ENCODE results near the gene PCDHGA1. TPM values are rescaled to one million over a fixed set of nuclear protein-coding genes. Genes with fewer than 3 reads are reported as not detected.

Gene PCDHGA1
- total and polyA plus RNA-seq, 9 of the 15 experiments (the other 6 are each of a cell fraction or from before 2014, with no cell fraction given) = 0.05 to 0.26 (median 0.18) TPM; not detected in 2

GRCh38 chr5:141362719-141363118 lies 32.4 kb downstream of the PCDHGA1 start (continued):
- TF ChIP-seq, protein P1, sequence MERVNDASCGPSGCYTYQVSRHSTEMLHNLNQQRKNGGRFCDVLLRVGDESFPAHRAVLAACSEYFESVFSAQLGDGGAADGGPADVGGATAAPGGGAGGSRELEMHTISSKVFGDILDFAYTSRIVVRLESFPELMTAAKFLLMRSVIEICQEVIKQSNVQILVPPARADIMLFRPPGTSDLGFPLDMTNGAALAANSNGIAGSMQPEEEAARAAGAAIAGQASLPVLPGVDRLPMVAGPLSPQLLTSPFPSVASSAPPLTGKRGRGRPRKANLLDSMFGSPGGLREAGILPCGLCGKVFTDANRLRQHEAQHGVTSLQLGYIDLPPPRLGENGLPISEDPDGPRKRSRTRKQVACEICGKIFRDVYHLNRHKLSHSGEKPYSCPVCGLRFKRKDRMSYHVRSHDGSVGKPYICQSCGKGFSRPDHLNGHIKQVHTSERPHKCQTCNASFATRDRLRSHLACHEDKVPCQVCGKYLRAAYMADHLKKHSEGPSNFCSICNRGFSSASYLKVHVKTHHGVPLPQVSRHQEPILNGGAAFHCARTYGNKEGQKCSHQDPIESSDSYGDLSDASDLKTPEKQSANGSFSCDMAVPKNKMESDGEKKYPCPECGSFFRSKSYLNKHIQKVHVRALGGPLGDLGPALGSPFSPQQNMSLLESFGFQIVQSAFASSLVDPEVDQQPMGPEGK (CRISPR knock-in tag; IDR thresholded peaks at IDR 0.05; ENCODE audit: borderline replicate concordance) = no peak
- TF ChIP-seq BCOR (IDR thresholded peaks at IDR 0.05) (no peak), MTF1 (CRISPR knock-in tag; IDR thresholded peaks at IDR 0.05; ENCODE audit: borderline replicate concordance) (no peak), CREB3 (tag; conservative IDR thresholded peaks at IDR 0.05; ENCODE audit: low read depth) (no peak), BHLHE40 (IDR thresholded peaks at IDR 0.05; ENCODE audit: low read length) (no peak)

GRCh38 chr5:141363952-141364660 lies 33.8 kb downstream of the PCDHGA1 start, which contains the start of gene PCDHGA5:
Gene PCDHGA5, plus strand, starts transcription at chr5:141364162. Its CDS starts 169 bp downstream, at chr5:141364331.
- peaks cover 0 to 12% of the 10 kb centered on the region in 2 experiments; a peak in 2 of 5 replicates for H3K4me1 ChIP-seq (replicated peaks in 1 of 2; ENCODE audit: control insufficient read depth in 2 of 2, insufficient read depth in 2 of 2, low read length in 2 of 2)
- DNase-seq (ENCODE audit: extremely low read depth in 1 of 4, low spot score in 3 of 4) (no peak), ATAC-seq (peak; percentile 49; the same call in 1 of the 3 replicates), FAIRE-seq (no peak)
- H3K27ac ChIP-seq (ENCODE audit: extremely low read depth, low read depth, low read length) = no peak within 1 kb of the TSS
- H3K36me3 ChIP-seq (ENCODE audit: control insufficient read depth, insufficient read depth, low read length) = no peaks in the 10 kb centered on the region
- in situ Hi-C loops (cut with MboI) (no loop called here), intact Hi-C loops (cut with micrococcal nuclease) (no loop called here)
- BruUV-seq (replicated peaks) = no TSS peak
- TF ChIP-seq, protein P2, sequence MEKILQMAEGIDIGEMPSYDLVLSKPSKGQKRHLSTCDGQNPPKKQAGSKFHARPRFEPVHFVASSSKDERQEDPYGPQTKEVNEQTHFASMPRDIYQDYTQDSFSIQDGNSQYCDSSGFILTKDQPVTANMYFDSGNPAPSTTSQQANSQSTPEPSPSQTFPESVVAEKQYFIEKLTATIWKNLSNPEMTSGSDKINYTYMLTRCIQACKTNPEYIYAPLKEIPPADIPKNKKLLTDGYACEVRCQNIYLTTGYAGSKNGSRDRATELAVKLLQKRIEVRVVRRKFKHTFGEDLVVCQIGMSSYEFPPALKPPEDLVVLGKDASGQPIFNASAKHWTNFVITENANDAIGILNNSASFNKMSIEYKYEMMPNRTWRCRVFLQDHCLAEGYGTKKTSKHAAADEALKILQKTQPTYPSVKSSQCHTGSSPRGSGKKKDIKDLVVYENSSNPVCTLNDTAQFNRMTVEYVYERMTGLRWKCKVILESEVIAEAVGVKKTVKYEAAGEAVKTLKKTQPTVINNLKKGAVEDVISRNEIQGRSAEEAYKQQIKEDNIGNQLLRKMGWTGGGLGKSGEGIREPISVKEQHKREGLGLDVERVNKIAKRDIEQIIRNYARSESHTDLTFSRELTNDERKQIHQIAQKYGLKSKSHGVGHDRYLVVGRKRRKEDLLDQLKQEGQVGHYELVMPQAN (IDR thresholded peaks at IDR 0.05; ENCODE audit: borderline replicate concordance) = no peak
- no peak for TF ChIP-seq JUN (IDR thresholded peaks at IDR 0.05; ENCODE audit: borderline replicate concordance, low read depth, low read length)
- no peak for TF ChIP-seq JUN (CRISPR knock-in tag; IDR thresholded peaks at IDR 0.05; ENCODE audit: borderline replicate concordance)
- TF ChIP-seq ZNF699 (CRISPR knock-in tag; IDR thresholded peaks at IDR 0.05; ENCODE audit: insufficient replicate concordance) = no peak
- TF ChIP-seq CTCF (IDR thresholded peaks at IDR 0.05 in 2 of 3, conservative IDR thresholded peaks at IDR 0.05 in 1 of 3; ENCODE audit: insufficient read depth in 2 of 3, low read depth in 1 of 3, low read length in 3 of 3) = peak in 2 of 3 experiments; percentile 32 to 43; a peak in 3 of 6 replicates
- no peak for TF ChIP-seq PYGO2 (tag; IDR thresholded peaks at IDR 0.05)
- TF ChIP-seq MCM5 (IDR thresholded peaks at IDR 0.05; ENCODE audit: low read depth) = no peak
- ChIA-PET POLR2A (interaction anchor here (0.8 to 1.0 kb wide), 2 partner anchors 9 to 223 kb away, joined by 3 to 4 read pairs; no protein-coding TSS in a partner anchor), CTCF (ENCODE audit: low intra/inter-chr PET ratio) (no interaction called here)
- no peaks in the 10 kb centered on the region for H3K79me2 ChIP-seq (ENCODE audit: control insufficient read depth, insufficient read depth, low read length)
- no peak within 1 kb of the TSS for H3K9ac ChIP-seq (ENCODE audit: insufficient read depth in 1 of 2, low read depth in 2 of 2, low read length in 2 of 2)
- no peaks in the 10 kb centered on the region; the same call in 1 of the 2 replicates for H3K9me3 ChIP-seq (replicated peaks; ENCODE audit: control insufficient read depth, insufficient read depth, low read depth, low read length)
- H2AFZ ChIP-seq (ENCODE audit: low read depth, low read length) = no peak within 1 kb of the TSS
- no peak within 1 kb of the TSS for H3K4me2 ChIP-seq (ENCODE audit: insufficient read depth, low read length)
- WGBS (ENCODE audit: insufficient coverage, low coverage, missing lambda C conversion rate) = 10% methylated on average over 34 of the region's 34 CpGs
- no peaks in the 10 kb centered on the region for H4K20me1 ChIP-seq (replicated peaks; ENCODE audit: control insufficient read depth, insufficient read depth, low read length)
- H3K9me1 ChIP-seq (ENCODE audit: control insufficient read depth, insufficient read depth, low read length) = no peaks in the 10 kb centered on the region
- H3K4me3 ChIP-seq = no peak within 1 kb of the TSS
- H3K27me3 ChIP-seq (ENCODE audit: control insufficient read depth in 2 of 2, insufficient read depth in 2 of 2, low read length in 2 of 2) = peaks cover 13 to 36% of the 10 kb centered on the region in 2 experiments

Measured in K562 (cell line).